GM21515 (cell line): ENCODE measurements around the gene NOG.

ENCODE experiments used
- ATAC-seq: cut with Tn5 transposase; IDR thresholded peaks from one replicate; pipeline ENCODE4 v1.9.1; 2021; ENCODE audit not compliant: unreplicated experiment

Gene NOG

DNA sequence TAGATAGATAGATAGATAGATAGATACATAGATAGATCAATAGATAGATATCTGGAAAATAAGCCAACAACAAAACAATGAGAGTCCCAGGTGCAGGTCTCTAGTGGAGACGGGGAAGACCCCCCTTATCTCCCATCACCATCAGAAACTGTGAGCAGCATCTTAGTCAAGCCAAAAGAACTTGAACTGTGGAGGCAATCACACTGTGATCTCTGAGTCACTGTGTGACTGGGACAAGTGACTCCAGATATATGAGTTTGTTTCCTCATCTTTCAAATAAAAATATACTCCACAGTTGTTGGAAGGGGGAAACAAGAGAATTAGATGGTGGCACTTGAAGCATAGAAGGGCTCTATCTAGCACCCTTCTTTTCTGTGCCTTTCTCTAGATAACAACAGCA lies 42.1 kb downstream of the NOG start:
- no peak for ATAC-seq

GRCh38 chr17:56636265-56636664 lies 42.8 kb downstream of the NOG start:
- no peak for ATAC-seq

- ATAC-seq = no peak
These were observed 43.8 kb downstream of the NOG start for GRCh38 chr17:56637254-56637653.

- ATAC-seq = no peak
These were observed 45.1 kb downstream of the NOG start for GRCh38 chr17:56638591-56639051.

- ATAC-seq = no peak
These were observed 46.0 kb downstream of the NOG start for GRCh38 chr17:56639517-56639916.

DNA sequence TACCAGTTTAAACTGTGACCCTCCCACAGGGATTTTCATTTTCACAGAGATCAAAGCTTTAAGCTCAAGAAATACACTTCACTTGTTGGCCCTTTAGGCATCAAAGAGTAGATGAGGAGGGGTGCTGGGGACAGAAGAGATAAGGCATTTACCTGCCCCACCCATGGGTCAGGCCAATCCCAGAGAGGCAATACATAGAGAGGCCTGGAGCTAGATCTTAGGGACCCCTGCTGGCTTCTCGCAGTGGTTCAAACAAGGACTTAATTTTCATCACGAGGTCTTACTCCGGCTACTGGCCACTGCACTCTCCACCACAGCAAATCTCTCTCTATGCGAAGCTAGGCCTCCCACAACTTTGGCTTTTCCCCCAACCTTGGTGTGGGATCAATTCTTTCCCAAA lies 46.6 kb downstream of the NOG start:
- no peak for ATAC-seq

DNA sequence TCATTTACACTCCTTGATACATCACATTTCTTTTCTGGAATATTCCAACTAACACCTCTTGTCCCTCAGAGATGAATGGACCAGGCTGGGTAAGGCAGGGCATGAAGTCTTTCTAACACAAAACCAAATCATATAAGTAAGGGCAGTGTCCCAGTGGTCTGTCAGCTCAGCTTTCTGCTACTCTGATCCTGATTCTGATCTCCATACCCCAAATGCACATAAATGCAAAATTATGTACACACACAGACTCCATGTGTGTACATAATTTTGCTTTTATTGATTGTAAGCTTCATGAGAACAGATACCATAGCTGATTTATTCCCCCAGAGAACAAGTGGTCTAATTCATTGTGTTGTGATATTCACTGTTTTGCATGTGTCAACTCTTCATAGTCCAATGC lies 47.9 kb downstream of the NOG start:
- no peak for ATAC-seq

DNA sequence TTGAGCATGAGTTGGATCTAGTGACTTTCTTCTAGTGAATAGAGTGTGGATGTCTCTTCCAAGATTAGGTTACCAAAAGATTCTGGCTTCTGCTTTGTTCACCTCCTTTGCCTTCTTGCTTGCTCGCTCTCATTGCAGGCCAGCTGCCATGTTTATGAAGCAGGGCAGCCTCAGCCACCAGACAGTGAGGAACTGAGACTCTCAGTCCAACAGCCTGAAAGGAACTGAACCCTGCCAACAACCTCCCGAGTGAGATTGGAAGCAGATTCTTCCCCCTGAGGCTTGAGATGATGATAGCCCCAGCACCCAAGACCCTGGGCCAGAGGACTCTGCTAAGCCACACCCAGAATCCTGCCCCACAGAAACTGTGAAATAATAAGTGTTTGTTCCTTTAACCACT lies 48.4 kb downstream of the NOG start:
- no peak for ATAC-seq

GRCh38 chr17:56642424-56642823 lies 48.9 kb downstream of the NOG start:
- no peak for ATAC-seq
